Suprapubic skin (tissue), 4 donors: Measurements from ENCODE around the gene VPS37B. TPM values are rescaled to one million over a fixed set of nuclear protein-coding genes. Genes with fewer than 3 reads are reported as not detected.

ENCODE experiments used
- DNase-seq, 2 donors: peaks; one replicate each; pipeline ENCODE4 v3.0.0-alpha.2; 2019; ENCODE audit warnings: low spot score in 2 of 2
- H3K27ac ChIP-seq: fragments of 200-600 bp; sonication (generic); one replicate; pipeline ENCODE4 v1.5.1; 2019
- H3K27me3 ChIP-seq: fragments of 200-600 bp; sonication (generic); one replicate; pipeline ENCODE4 v1.5.1; 2019
- H3K36me3 ChIP-seq: fragments of 200-600 bp; sonication (generic); one replicate; pipeline ENCODE4 v1.5.1; 2019
- H3K4me1 ChIP-seq: fragments of 200-600 bp; sonication (generic); one replicate; pipeline ENCODE4 v1.5.1; 2019
- H3K4me3 ChIP-seq: fragments of 200-600 bp; sonication (generic); one replicate; pipeline ENCODE4 v1.5.1; 2019; ENCODE audit warnings: mild to moderate bottlenecking
- H3K9me3 ChIP-seq: fragments of 200-600 bp; sonication (generic); one replicate; pipeline ENCODE4 v1.5.1; 2019
- EP300 ChIP-seq: sonication (generic); formaldehyde crosslinking; IDR thresholded peaks from one replicate; pipeline ENCODE4 v1.6.1; 2017; ENCODE audit warnings: antibody characterized with exemption
- POLR2A ChIP-seq, 2 donors: fragments of 450-650 bp; IDR thresholded peaks; one replicate each; pipeline ENCODE4 v1.6.1; 2017; ENCODE audit warnings: antibody characterized with exemption in 2 of 2, mild to moderate bottlenecking in 2 of 2, moderate library complexity in 2 of 2
- POLR2AphosphoS5 ChIP-seq, 3 donors: sonication (generic); formaldehyde crosslinking; IDR thresholded peaks; one replicate each; pipeline ENCODE4 v1.6.1; 2017; ENCODE audit warnings: antibody characterized with exemption in 3 of 3
- WGBS: methylation state at CpG from one replicate; pipeline ENCODE4 v1.1.5; 2018; 5-methylcytosine and 5-hydroxymethylcytosine counted together
- total RNA-seq, 4 donors: library from RNA; depleted of rRNA; stranded (reverse); fragments of >200 nt; gene quantifications; one replicate each; pipeline ENCODE4 v1.1.0, GENCODE V29; 2016
- TF ChIP-seq, protein P1 (sequence below), 2 donors: fragments of 200-600 bp in 1 of 2; fragments of 450-650 bp in 1 of 2; sonication (generic) in 1 of 2; IDR thresholded peaks; one replicate each; pipeline ENCODE4 v1.5.1; 2016 to 2019; ENCODE audit warnings: antibody characterized with exemption in 2 of 2, mild to moderate bottlenecking in 1 of 2, moderate library complexity in 1 of 2

The VPS37B gene
- total RNA-seq, 4 donors from 2014 or later: 42.0 to 67.1 (median 63.0) TPM

DNA sequence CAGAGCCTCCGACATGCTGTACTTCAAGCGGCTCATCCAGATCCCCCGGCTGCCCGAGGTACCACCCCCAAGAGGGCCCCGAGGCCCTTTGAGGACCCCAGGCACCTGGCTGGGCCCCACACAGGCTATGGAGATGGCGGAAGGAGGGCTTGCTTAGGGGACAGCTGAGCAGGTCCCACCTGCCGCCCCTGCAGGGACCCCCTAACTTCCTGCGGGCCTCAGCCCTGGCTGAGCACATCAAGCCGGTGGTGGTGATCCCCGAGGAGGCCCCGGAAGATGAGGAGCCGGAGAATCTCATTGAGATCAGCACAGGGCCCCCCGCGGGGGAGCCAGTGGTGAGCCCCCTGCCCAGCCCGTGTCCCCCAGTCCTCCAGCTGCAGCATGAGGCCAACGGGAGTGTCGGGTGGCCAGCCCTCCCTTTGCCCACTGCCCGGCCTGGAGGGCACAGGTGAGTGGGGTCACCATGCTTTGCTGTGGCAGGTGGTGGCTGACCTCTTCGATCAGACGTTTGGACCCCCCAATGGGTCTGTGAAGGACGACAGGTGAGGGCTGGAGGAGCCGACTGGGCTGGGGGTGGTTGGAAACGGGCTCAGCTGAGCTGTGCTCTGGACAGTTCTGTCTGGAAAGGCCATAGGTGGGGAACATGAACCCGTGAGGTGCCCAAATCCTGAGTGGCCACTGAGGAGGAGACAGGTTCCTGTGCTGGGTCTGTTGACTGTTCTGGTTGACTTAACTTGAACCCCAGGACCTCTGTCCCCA lies 40.7 kb downstream of the VPS37B start:
- Histone ChIP-seq H3K27ac (no peak overlapping the region), H3K9me3 (no peaks in the 10 kb centered on the region), H3K36me3 (peaks cover 53% of the 10 kb centered on the region), H3K4me1 (peaks cover 38% of the 10 kb centered on the region), H3K27me3 (no peaks in the 10 kb centered on the region), H3K4me3 (no peak overlapping the region)
- no peak for DNase-seq
- WGBS: 87% methylated on average over 17 of the region's 24 CpGs
- TF ChIP-seq POLR2A (IDR thresholded peaks at IDR 0.05) (no peak), EP300 (no peak), POLR2AphosphoS5 (IDR thresholded peaks at IDR 0.05) (no peak)
- TF ChIP-seq, protein P1, sequence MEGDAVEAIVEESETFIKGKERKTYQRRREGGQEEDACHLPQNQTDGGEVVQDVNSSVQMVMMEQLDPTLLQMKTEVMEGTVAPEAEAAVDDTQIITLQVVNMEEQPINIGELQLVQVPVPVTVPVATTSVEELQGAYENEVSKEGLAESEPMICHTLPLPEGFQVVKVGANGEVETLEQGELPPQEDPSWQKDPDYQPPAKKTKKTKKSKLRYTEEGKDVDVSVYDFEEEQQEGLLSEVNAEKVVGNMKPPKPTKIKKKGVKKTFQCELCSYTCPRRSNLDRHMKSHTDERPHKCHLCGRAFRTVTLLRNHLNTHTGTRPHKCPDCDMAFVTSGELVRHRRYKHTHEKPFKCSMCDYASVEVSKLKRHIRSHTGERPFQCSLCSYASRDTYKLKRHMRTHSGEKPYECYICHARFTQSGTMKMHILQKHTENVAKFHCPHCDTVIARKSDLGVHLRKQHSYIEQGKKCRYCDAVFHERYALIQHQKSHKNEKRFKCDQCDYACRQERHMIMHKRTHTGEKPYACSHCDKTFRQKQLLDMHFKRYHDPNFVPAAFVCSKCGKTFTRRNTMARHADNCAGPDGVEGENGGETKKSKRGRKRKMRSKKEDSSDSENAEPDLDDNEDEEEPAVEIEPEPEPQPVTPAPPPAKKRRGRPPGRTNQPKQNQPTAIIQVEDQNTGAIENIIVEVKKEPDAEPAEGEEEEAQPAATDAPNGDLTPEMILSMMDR (IDR thresholded peaks at IDR 0.05): no peak

DNA sequence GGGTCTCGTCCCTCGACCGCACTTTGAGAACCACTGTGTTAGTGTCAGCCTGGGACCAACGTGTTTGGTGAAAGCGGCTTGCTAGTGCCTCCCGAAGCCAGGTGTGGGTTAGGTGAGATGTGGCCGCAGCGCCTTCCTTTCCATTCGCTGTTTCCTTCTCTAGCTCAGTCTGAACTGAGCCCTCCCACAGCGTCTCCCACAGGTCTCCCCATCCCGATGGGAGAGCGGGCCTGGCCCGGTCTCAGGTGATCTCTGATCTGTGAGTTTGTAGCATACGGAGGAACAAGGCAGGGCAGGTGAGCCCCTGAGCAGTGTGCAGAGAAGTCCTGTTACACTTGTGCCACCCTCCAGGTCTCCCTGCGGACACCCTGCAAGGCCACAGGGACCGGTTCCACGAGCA lies 41.4 kb downstream of the VPS37B start:
- TF ChIP-seq POLR2A (IDR thresholded peaks at IDR 0.05): no peak
- TF ChIP-seq, protein P1 (IDR thresholded peaks at IDR 0.05): no peak
- TF ChIP-seq POLR2AphosphoS5 (IDR thresholded peaks at IDR 0.05): no peak
- no peak for TF ChIP-seq EP300
- Histone ChIP-seq H3K4me3 (no peak overlapping the region), H3K27me3 (no peaks in the 10 kb centered on the region), H3K36me3 (peaks cover 50% of the 10 kb centered on the region), H3K4me1 (peaks cover 37% of the 10 kb centered on the region), H3K27ac (no peak overlapping the region), H3K9me3 (no peaks in the 10 kb centered on the region)
- WGBS: 94% methylated on average over 14 of the region's 17 CpGs
- no peak for DNase-seq

DNA sequence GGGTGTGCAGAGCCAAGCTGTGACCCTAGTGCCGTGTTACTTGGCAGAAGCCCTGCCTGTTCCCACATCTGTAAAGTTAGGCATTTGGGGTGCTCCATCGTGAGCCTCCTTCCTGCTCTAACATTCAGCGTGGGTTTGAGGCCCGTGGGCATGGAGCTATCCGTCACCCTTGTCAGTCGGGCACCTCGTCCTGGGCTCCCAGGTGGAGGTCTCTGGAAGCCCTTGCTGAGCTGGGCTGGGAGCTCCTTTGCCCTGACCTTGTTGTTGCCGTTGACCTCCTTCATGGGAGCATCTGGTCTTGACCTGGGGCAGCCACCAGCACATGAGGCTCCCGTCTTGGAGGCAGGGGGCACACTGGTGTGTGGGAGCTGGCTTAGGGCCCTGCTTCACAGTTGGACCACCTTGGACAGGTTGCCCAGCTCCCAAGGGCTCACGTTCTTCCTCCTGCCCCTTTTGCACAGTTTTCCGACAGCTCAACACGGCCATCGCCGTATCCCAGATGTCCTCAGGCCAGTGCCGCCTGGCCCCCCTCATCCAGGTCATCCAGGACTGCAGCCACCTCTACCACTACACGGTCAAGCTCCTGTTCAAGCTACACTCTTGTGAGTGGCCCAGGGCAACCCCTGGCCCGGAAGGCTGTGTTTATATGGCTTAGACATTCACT lies 42.2 kb downstream of the VPS37B start:
- H3K27ac ChIP-seq: peak overlapping the region; percentile 88
- TF ChIP-seq POLR2A (IDR thresholded peaks at IDR 0.05): no peak
- no peak for TF ChIP-seq EP300
- TF ChIP-seq, protein P1 (IDR thresholded peaks at IDR 0.05): no peak
- TF ChIP-seq POLR2AphosphoS5 (IDR thresholded peaks at IDR 0.05): no peak

DNA sequence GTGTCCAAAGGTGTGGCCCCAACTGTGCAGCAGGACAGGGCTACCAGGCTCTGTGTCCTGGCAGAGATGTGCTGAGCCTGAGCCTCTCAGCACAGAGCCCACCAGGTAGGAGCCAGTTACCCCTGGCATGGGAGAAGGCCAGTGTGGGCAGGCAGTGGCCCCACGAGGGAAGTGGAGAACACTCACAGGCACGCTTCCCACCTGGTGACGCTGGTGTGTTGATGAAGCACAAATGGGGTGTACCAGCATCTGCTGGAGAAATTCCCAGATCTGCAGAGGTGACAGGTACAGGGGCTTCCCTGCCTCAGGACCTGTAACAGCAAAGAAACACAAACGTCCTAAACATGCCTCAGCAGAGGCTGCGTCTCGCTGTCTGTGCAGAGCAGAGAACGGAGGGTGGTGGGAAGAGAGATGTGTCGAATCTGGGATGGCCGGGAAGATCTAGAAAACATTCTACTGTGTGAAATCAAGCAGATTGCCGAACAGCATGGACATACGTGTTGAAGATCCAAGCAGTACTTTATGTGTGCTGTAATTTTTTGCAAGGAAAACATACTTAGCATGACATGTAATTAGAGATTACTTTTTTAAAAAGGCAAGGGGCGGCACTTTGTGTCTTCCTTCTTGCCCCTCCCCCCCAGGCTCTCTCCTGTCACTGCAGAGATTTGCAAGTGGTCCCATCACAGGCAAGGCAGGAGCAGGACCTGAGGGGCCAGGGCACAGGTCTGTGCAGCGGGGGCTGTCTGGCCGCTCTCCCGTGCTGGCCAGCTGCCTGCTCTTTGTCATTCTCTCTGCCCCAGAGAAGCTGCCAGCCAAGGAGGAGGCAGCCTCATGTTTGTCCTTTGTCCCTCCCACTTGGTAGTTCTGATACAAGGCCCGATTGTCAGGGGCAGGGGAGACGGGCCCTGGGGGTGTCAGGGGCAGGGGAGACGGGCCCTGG lies 43.3 kb downstream of the VPS37B start:
- TF ChIP-seq EP300 (no peak), POLR2A (IDR thresholded peaks at IDR 0.05) (no peak), POLR2AphosphoS5 (IDR thresholded peaks at IDR 0.05) (no peak)
- TF ChIP-seq, protein P1 (IDR thresholded peaks at IDR 0.05): no peak
- H3K9me3 ChIP-seq: no peaks in the 10 kb centered on the region
- WGBS: 43% methylated on average over 16 of the region's 18 CpGs
- peaks cover 32% of the 10 kb centered on the region for H3K4me1 ChIP-seq
- H3K36me3 ChIP-seq: peaks cover 42% of the 10 kb centered on the region
- H3K27ac ChIP-seq: peak overlapping the region; percentile 88
- DNase-seq: peak in 1 of 2 donors; percentile 67
- H3K4me3 ChIP-seq: no peak overlapping the region
- H3K27me3 ChIP-seq: no peaks in the 10 kb centered on the region

More for the DNA sequence above, 42.2 kb downstream of the VPS37B start:
- H3K4me1 ChIP-seq: peaks cover 37% of the 10 kb centered on the region
- no peaks in the 10 kb centered on the region for H3K9me3 ChIP-seq
- H3K27me3 ChIP-seq: no peaks in the 10 kb centered on the region
- peaks cover 45% of the 10 kb centered on the region for H3K36me3 ChIP-seq
- DNase-seq: peak in 1 of 2 donors; percentile 77
- H3K4me3 ChIP-seq: no peak overlapping the region
- WGBS: 97% methylated on average over 9 of the region's 17 CpGs
